HL-60 (cell line): Measurements from ENCODE around the gene KRTAP10-11.
"Not testable (repeated sequence)": the region's sequence is repeated elsewhere in the genome, so short reads cannot be mapped to it uniquely, and the experiment has no call there.

Source experiments
- DNase-seq, 2 experiments: peaks; one replicate each; pipeline ENCODE4 v3.0.0-alpha.2; 2010 to 2020; ENCODE audit warnings: low read depth in 1 of 2, low spot score in 1 of 2
- H3K27ac ChIP-seq: fragments of 250-450 bp; sonication (Bioruptor Pico); replicated peaks from 2 replicates; pipeline ENCODE4 v1.5.1; 2020; ENCODE audit warnings: mild to moderate bottlenecking, moderate library complexity
- H3K27me3 ChIP-seq: fragments of 250-450 bp; sonication (Bioruptor Pico); 2 replicates; pipeline ENCODE4 v1.5.1; 2021; ENCODE audit warnings: mild to moderate bottlenecking, moderate library complexity; ENCODE audit not compliant: insufficient read depth, poor library complexity, severe bottlenecking
- H3K4me3 ChIP-seq: replicated peaks from 2 replicates; pipeline ENCODE4 v1.5.1; 2011; ENCODE audit warnings: mild to moderate bottlenecking, control low read depth, low read length; ENCODE audit not compliant: insufficient read depth
- GABPA ChIP-seq: IDR thresholded peaks from 2 replicates; pipeline ENCODE4 v1.6.1; 2012; ENCODE audit warnings: low read depth
- POLR2AphosphoS5 ChIP-seq: IDR thresholded peaks from 2 replicates; pipeline ENCODE4 v1.6.1; 2012; ENCODE audit warnings: low read depth
- SPI1 ChIP-seq: IDR thresholded peaks from 2 replicates; pipeline ENCODE4 v1.6.1; 2012; ENCODE audit warnings: low read depth, mild to moderate bottlenecking, borderline replicate concordance
- long read RNA-seq: library from polyadenylated mRNA; unstranded; transcript quantifications from one replicate; pipeline ENCODE4 v2.0.0, GENCODE V29; 2020
- TF ChIP-seq, protein P1 (sequence below): IDR thresholded peaks from 2 replicates; pipeline ENCODE4 v1.6.1; 2012; ENCODE audit warnings: low read depth; ENCODE audit not compliant: insufficient replicate concordance
- TF ChIP-seq, protein P2 (sequence below): IDR thresholded peaks from one replicate; pipeline ENCODE4 v1.5.1; 2011; ENCODE audit warnings: low read length, control low read depth, inconsistent platforms; ENCODE audit not compliant: insufficient read depth

KRTAP10-11 gene, protein sequence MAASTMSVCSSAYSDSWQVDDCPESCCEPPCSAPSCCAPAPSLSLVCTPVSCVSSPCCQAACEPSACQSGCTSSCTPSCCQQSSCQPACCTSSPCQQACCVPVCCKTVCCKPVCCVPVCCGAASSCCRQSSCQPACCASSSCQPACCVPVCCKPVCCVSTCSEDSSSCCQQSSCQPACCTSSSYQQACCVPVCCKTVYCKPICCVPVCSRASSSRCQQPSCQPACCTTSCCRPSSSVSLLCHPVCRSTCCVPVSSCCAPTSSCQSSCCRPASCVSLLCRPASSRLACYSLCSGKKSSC
- long read RNA-seq: 0 reads

DNA sequence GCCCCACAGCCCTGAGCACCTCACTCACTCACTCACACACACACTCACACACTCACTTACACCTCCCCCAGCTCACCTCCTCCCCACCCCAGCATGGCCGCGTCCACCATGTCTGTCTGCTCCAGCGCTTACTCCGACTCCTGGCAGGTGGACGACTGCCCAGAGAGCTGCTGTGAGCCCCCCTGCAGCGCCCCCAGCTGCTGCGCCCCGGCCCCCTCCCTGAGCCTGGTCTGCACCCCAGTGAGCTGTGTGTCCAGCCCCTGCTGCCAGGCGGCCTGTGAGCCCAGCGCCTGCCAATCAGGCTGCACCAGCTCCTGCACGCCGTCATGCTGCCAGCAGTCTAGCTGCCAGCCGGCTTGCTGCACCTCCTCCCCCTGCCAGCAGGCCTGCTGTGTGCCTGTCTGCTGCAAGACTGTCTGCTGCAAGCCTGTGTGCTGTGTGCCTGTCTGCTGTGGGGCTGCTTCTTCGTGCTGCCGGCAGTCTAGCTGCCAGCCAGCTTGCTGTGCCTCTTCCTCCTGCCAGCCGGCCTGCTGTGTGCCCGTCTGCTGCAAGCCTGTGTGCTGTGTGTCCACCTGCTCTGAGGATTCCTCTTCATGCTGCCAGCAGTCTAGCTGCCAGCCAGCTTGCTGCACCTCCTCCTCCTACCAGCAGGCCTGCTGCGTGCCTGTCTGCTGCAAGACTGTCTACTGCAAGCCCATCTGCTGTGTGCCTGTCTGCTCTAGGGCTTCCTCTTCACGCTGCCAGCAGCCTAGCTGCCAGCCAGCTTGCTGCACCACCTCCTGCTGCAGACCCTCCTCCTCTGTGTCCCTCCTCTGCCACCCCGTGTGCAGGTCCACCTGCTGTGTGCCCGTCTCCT is at the start of gene KRTAP10-11:
Gene KRTAP10-11 (plus strand): TSS at position 49 of the 856 bp plus-strand sequence. CDS start 45 bp downstream, at position 94.
- H3K4me3 ChIP-seq, DNase-seq, H3K27ac ChIP-seq, H3K27me3 ChIP-seq: not testable (repeated sequence)

DNA sequence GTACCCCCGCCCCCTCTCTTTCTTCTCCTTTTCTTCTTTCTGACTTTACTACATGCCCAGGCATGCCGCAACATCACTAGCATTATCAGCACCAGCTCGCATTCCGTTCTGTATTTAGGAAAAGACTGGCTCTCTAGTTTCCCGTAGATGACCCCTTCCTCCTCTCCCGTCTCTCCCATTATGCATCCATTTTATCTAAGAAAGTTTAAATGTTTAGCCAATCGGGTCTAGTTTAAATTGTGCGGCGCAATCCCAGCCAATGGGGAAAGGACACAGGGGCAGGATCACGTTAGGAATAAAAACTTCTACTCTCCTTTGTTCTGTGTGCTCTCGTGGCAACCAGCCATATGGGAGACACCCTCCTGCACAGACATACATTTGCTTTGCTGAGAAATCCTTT is 48.2 kb upstream of the KRTAP10-11 start:
- Histone ChIP-seq H3K4me3 (no peak overlapping the region), H3K27ac (no peak overlapping the region), H3K27me3 (no peaks in the 10 kb centered on the region)
- TF ChIP-seq POLR2AphosphoS5 (no peak), SPI1 (no peak), GABPA (no peak)
- TF ChIP-seq, protein P1, sequence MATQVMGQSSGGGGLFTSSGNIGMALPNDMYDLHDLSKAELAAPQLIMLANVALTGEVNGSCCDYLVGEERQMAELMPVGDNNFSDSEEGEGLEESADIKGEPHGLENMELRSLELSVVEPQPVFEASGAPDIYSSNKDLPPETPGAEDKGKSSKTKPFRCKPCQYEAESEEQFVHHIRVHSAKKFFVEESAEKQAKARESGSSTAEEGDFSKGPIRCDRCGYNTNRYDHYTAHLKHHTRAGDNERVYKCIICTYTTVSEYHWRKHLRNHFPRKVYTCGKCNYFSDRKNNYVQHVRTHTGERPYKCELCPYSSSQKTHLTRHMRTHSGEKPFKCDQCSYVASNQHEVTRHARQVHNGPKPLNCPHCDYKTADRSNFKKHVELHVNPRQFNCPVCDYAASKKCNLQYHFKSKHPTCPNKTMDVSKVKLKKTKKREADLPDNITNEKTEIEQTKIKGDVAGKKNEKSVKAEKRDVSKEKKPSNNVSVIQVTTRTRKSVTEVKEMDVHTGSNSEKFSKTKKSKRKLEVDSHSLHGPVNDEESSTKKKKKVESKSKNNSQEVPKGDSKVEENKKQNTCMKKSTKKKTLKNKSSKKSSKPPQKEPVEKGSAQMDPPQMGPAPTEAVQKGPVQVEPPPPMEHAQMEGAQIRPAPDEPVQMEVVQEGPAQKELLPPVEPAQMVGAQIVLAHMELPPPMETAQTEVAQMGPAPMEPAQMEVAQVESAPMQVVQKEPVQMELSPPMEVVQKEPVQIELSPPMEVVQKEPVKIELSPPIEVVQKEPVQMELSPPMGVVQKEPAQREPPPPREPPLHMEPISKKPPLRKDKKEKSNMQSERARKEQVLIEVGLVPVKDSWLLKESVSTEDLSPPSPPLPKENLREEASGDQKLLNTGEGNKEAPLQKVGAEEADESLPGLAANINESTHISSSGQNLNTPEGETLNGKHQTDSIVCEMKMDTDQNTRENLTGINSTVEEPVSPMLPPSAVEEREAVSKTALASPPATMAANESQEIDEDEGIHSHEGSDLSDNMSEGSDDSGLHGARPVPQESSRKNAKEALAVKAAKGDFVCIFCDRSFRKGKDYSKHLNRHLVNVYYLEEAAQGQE: no peak
- TF ChIP-seq, protein P2, sequence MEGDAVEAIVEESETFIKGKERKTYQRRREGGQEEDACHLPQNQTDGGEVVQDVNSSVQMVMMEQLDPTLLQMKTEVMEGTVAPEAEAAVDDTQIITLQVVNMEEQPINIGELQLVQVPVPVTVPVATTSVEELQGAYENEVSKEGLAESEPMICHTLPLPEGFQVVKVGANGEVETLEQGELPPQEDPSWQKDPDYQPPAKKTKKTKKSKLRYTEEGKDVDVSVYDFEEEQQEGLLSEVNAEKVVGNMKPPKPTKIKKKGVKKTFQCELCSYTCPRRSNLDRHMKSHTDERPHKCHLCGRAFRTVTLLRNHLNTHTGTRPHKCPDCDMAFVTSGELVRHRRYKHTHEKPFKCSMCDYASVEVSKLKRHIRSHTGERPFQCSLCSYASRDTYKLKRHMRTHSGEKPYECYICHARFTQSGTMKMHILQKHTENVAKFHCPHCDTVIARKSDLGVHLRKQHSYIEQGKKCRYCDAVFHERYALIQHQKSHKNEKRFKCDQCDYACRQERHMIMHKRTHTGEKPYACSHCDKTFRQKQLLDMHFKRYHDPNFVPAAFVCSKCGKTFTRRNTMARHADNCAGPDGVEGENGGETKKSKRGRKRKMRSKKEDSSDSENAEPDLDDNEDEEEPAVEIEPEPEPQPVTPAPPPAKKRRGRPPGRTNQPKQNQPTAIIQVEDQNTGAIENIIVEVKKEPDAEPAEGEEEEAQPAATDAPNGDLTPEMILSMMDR: no peak
- DNase-seq: no peak

DNA sequence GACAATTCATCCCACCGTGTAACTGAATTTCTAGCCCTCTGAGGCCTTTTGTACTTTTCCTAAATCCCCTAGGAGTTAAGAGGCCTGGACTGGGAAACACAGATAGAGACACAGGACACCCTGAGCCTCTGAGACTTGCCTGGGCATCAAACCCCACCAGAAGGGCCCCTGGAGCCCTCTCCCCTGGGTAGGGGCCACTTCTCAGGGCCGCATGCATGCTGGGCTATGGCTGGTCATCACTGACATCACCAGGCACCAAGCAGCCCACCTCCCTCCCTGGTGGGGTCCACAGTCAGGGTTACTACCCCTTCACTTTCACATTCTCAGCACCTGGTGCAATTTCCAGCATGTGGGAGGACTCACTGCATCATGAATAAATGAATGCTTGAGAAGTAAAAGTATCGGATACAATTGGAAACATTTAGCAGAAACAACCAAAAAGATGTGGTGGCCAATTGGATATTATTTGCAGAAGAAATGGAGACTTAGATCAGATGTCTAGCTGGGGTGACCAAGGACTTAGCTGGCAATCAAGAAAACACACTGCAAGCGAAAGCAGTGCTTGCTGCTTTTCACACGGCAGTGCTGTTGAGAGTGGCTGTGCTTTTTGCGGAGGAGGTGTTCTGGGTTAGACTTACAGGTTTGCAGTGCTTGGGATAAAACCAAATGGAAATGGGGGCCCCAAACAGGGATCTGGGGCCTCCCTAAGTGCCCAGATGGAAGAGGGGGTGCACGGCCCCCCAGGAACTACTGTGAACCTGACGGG is 46.8 kb upstream of the KRTAP10-11 start:
- H3K4me3 ChIP-seq: no peak overlapping the region
- no peak for TF ChIP-seq POLR2AphosphoS5
- TF ChIP-seq, protein P2: no peak
- no peak for TF ChIP-seq GABPA
- TF ChIP-seq, protein P1: no peak
- TF ChIP-seq SPI1: no peak
- H3K27me3 ChIP-seq: peaks cover 2% of the 10 kb centered on the region
- DNase-seq: no peak
- no peak overlapping the region for H3K27ac ChIP-seq

DNA sequence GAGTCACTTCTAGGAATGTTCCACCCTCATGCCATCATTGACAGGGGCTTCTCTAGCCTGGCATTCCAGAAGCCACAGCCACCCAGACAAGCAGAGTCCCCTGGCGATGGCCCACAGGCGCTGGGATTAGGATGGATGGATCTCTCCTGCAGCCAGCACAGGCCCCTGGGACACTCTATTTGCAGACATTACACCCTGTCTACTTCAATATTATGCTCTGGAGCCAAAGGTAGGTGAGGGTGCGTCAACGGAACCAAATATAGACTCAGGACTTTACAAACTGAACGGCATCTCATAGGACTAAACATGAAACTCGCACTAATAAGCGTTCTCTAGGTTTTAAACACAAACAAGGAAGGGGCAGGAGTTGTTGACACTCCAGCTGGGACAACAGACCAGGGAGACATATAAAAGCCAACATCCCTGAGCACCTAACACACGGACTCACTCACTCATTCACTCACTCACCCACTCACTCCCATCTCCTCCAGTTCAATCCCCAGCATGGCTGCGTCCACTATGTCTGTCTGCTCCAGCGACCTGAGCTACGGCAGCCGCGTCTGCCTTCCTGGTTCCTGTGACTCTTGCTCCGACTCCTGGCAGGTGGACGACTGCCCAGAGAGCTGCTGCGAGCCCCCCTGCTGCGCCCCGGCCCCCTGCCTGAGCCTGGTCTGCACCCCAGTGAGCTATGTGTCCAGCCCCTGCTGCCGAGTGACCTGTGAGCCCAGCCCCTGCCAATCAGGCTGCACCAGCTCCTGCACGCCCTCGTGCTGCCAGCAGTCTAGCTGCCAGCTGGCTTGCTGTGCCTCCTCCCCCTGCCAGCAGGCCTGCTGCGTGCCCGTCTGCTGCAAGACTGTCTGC is 45.9 kb upstream of the KRTAP10-11 start, which contains the start of gene KRTAP10-7:
Gene KRTAP10-7 (plus strand): TSS at position 480 of the 861 bp plus-strand sequence. CDS start 25 bp downstream, at position 505.
- not testable (repeated sequence) for H3K27ac ChIP-seq, H3K4me3 ChIP-seq, DNase-seq, H3K27me3 ChIP-seq

DNA sequence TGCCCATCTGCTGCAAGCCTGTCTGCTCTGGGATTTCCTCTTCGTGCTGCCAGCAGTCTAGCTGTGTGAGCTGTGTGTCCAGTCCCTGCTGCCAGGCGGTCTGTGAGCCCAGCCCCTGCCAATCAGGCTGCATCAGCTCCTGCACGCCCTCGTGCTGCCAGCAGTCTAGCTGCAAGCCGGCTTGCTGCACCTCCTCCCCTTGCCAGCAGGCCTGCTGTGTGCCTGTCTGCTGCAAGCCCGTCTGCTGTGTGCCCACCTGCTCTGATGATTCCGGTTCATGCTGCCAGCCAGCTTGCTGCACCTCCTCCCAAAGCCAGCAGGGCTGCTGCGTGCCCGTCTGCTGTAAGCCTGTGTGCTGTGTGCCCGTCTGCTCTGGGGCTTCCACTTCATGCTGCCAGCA is 45.1 kb upstream of the KRTAP10-11 start:
- not testable (repeated sequence) for DNase-seq, H3K4me3 ChIP-seq, H3K27ac ChIP-seq, H3K27me3 ChIP-seq
